HEK293 (cell line): ENCODE measurements around the gene PHYH.
A peak's percentile ranks its signal among the peaks of the same experiment; 100 is the strongest.
"Not testable (repeated sequence)": the region's sequence is repeated elsewhere in the genome, so short reads cannot be mapped to it uniquely, and the experiment has no call there.

Experiments used
- CTCF ChIA-PET: fragments of 350-600 bp; formaldehyde crosslinking; extraction: SDS; loops from one replicate; lab custom pipeline; 2021; ENCODE audit warnings: antibody characterized with exemption; lab: Yijun Ruan, JAX
- POLR2A ChIA-PET: fragments of 300-600 bp; formaldehyde crosslinking; extraction: SDS; loops from one replicate; lab custom pipeline; 2020; ENCODE audit warnings: antibody characterized with exemption, inconsistent platforms; lab: Yijun Ruan, JAX
- H3K27ac ChIP-seq: fragments of 200-500 bp; sonication (Bioruptor generic); 2 replicates; pipeline ENCODE4 v1.5.1; 2014; ENCODE audit warnings: low read depth, low read length, control low read depth, inconsistent platforms; ENCODE audit errors: extremely low read depth
- H3K36me3 ChIP-seq, 2 experiments: fragments of 200-500 bp in 1 of 2; sonication (Bioruptor generic) in 1 of 2; 1 replicate in 1 of 2; 2 replicates in 1 of 2; pipeline ENCODE4 v1.5.1; 2014 to 2017; ENCODE audit warnings: inconsistent platforms in 2 of 2, low read length in 2 of 2; ENCODE audit not compliant: control insufficient read depth in 2 of 2, insufficient read depth in 1 of 2
- H3K4me1 ChIP-seq: fragments of 200-500 bp; sonication (Bioruptor generic); 2 replicates; pipeline ENCODE4 v1.5.1; 2014; ENCODE audit warnings: mild to moderate bottlenecking, low read length, inconsistent platforms; ENCODE audit not compliant: control insufficient read depth, insufficient read depth
- H3K4me3 ChIP-seq: 2 replicates; pipeline ENCODE4 v1.5.1; 2011; ENCODE audit warnings: low read depth, mild to moderate bottlenecking, control low read depth, low read length, moderate library complexity
- H3K9me3 ChIP-seq: fragments of 200-500 bp; sonication (Bioruptor generic); 2 replicates; pipeline ENCODE4 v1.5.1; 2014; ENCODE audit warnings: low read depth, low read length, inconsistent platforms; ENCODE audit not compliant: control insufficient read depth, insufficient read depth
- EGR2 ChIP-seq: fragments of 450-650 bp; formaldehyde crosslinking; IDR thresholded peaks from 2 replicates; pipeline ENCODE4 v1.5.1; 2016; ENCODE audit warnings: low read depth, missing biosample characterization, missing genetic modification characterization
- IKZF3 ChIP-seq: fragments of 450-650 bp; IDR thresholded peaks from 2 replicates; pipeline ENCODE4 v1.5.0; 2018; ENCODE audit warnings: missing biosample characterization, mild to moderate bottlenecking, missing genetic modification characterization, moderate library complexity
- RBAK ChIP-seq: fragments of 450-650 bp; formaldehyde crosslinking; IDR thresholded peaks from 2 replicates; pipeline ENCODE4 v1.5.1; 2016; ENCODE audit warnings: missing biosample characterization, missing genetic modification characterization
- REST ChIP-seq: fragments of 450-650 bp; formaldehyde crosslinking; IDR thresholded peaks from 2 replicates; pipeline ENCODE4 v1.5.1; 2016; ENCODE audit warnings: missing biosample characterization, missing genetic modification characterization
- TSHZ1 ChIP-seq: fragments of 450-650 bp; formaldehyde crosslinking; IDR thresholded peaks from 2 replicates; pipeline ENCODE4 v1.5.1; 2016; ENCODE audit warnings: missing biosample characterization, missing genetic modification characterization, borderline replicate concordance
- ZBTB8A ChIP-seq: fragments of 450-650 bp; formaldehyde crosslinking; IDR thresholded peaks from 2 replicates; pipeline ENCODE4 v1.5.1; 2016; ENCODE audit warnings: missing biosample characterization, missing genetic modification characterization
- ZNF114 ChIP-seq: fragments of 450-650 bp; formaldehyde crosslinking; IDR thresholded peaks from 2 replicates; pipeline ENCODE4 v1.5.0; 2017; ENCODE audit warnings: missing biosample characterization, missing genetic modification characterization
- ZNF140 ChIP-seq: fragments of 450-650 bp; formaldehyde crosslinking; IDR thresholded peaks from 2 replicates; pipeline ENCODE4 v1.5.1; 2016; ENCODE audit warnings: missing biosample characterization, missing genetic modification characterization
- ZNF394 ChIP-seq: fragments of 450-650 bp; formaldehyde crosslinking; IDR thresholded peaks from 2 replicates; pipeline ENCODE4 v1.5.1; 2016; ENCODE audit warnings: missing biosample characterization, missing genetic modification characterization, mild to moderate bottlenecking, moderate library complexity, borderline replicate concordance
- ZNF426 ChIP-seq: fragments of 450-650 bp; formaldehyde crosslinking; IDR thresholded peaks from 2 replicates; pipeline ENCODE4 v1.5.1; 2017; ENCODE audit warnings: missing biosample characterization, missing genetic modification characterization, mild to moderate bottlenecking, inconsistent platforms, moderate library complexity
- ZNF433 ChIP-seq: fragments of 450-650 bp; formaldehyde crosslinking; IDR thresholded peaks from 2 replicates; pipeline ENCODE4 v1.5.1; 2016; ENCODE audit warnings: missing biosample characterization, missing genetic modification characterization, low read depth
- ZNF518A ChIP-seq: fragments of 450-650 bp; formaldehyde crosslinking; conservative IDR thresholded peaks from 2 replicates; pipeline ENCODE4 v1.5.1; 2016; ENCODE audit warnings: low read depth, missing biosample characterization, missing genetic modification characterization
- ZNF549 ChIP-seq: fragments of 450-650 bp; IDR thresholded peaks from 2 replicates; pipeline ENCODE4 v1.5.1; 2018; ENCODE audit warnings: missing biosample characterization, missing genetic modification characterization, mild to moderate bottlenecking, inconsistent platforms, moderate library complexity
- ZNF555 ChIP-seq: fragments of 450-650 bp; formaldehyde crosslinking; conservative IDR thresholded peaks from 2 replicates; pipeline ENCODE4 v1.5.1; 2017; ENCODE audit warnings: missing biosample characterization, mild to moderate bottlenecking, missing genetic modification characterization, inconsistent platforms
- ZNF623 ChIP-seq: fragments of 450-650 bp; formaldehyde crosslinking; IDR thresholded peaks from 2 replicates; pipeline ENCODE4 v1.5.1; 2016; ENCODE audit warnings: missing biosample characterization, missing genetic modification characterization
- ZNF704 ChIP-seq: fragments of 450-650 bp; formaldehyde crosslinking; IDR thresholded peaks from 2 replicates; pipeline ENCODE4 v1.5.1; 2016; ENCODE audit warnings: missing biosample characterization, missing genetic modification characterization
- ZSCAN23 ChIP-seq: fragments of 450-650 bp; formaldehyde crosslinking; IDR thresholded peaks from 2 replicates; pipeline ENCODE4 v1.5.1; 2016; ENCODE audit warnings: missing biosample characterization, missing genetic modification characterization
- ZSCAN4 ChIP-seq: fragments of 450-650 bp; formaldehyde crosslinking; IDR thresholded peaks from 2 replicates; pipeline ENCODE4 v1.5.1; 2017; ENCODE audit warnings: missing biosample characterization, missing genetic modification characterization

The PHYH gene

GRCh38 chr10:13242260-13242659 lies 57.6 kb downstream of the PHYH start:
- POLR2A ChIA-PET, H3K27ac ChIP-seq, H3K4me3 ChIP-seq, H3K4me1 ChIP-seq, H3K36me3 ChIP-seq, H3K9me3 ChIP-seq: not testable (repeated sequence)
- CTCF ChIA-PET: interaction anchor here (1.2 kb wide), 1 partner anchor 130 kb away, joined by 3 read pairs; no protein-coding TSS in a partner anchor
- TF ChIP-seq ZNF394 (tag by site-specific recombination) (peak; percentile 88), ZNF518A (peak; percentile 70), ZNF555 (tag by site-specific recombination) (peak; percentile 36), REST (tag by site-specific recombination) (0 out of 2 replicates have a peak, but pooled peaks have one; percentile 14), ZNF623 (tag by site-specific recombination) (peak; percentile 30; the same call in 1 of the 2 replicates), ZBTB8A (tag by site-specific recombination) (0 out of 2 replicates have a peak, but pooled peaks have one; percentile 30), ZNF433 (tag by site-specific recombination) (0 out of 2 replicates have a peak, but pooled peaks have one; percentile 46), ZNF426 (tag by site-specific recombination) (peak; percentile 56), ZNF140 (tag by site-specific recombination) (0 out of 2 replicates have a peak, but pooled peaks have one; percentile 12)

- no peaks in the 10 kb centered on the region for H3K4me1 ChIP-seq
- CTCF ChIA-PET: interaction anchor here (0.6 kb wide), 1 partner anchor 13 kb away, joined by 3 read pairs; no protein-coding TSS in a partner anchor
- POLR2A ChIA-PET: no interaction called here
Measured at GRCh38 chr10:13241613-13242012, 58.3 kb downstream of the PHYH start.

GRCh38 chr10:13239923-13240322 lies 59.9 kb downstream of the PHYH start:
- no peak overlapping the region for H3K4me3 ChIP-seq
- no peaks in the 10 kb centered on the region for H3K4me1 ChIP-seq
- no peak overlapping the region for H3K27ac ChIP-seq
- POLR2A ChIA-PET: no interaction called here
- H3K9me3 ChIP-seq: no peaks in the 10 kb centered on the region
- no peaks in the 10 kb centered on the region for H3K36me3 ChIP-seq
- CTCF ChIA-PET: no interaction called here
- TF ChIP-seq TSHZ1 (tag by site-specific recombination) (no peak), RBAK (tag by site-specific recombination) (no peak), ZNF114 (tag by site-specific recombination) (no peak), ZSCAN23 (tag by site-specific recombination) (no peak), ZNF549 (no peak), ZSCAN4 (no peak), ZNF704 (no peak)

More at GRCh38 chr10:13241613-13242012, 58.3 kb downstream of the PHYH start:
- Histone ChIP-seq H3K4me3 (no peak overlapping the region), H3K9me3 (no peaks in the 10 kb centered on the region)
- TF ChIP-seq IKZF3 (no peak), EGR2 (tag by site-specific recombination) (no peak)
- TF ChIP-seq, all 188 proteins: peak for 0
- Histone ChIP-seq H3K27ac (no peak overlapping the region), H3K36me3 (no peaks in the 10 kb centered on the region)
